Trophoblast cell (in vitro differentiated cells and primary cell): ENCODE data around the gene SLC22A24.
"Not testable (repeated sequence)": the region's sequence is repeated elsewhere in the genome, so short reads cannot be mapped to it uniquely, and the experiment has no call there.

Experiments used
- DNase-seq, 2 donors: peaks; one replicate each; pipeline ENCODE4 v3.0.0-alpha.2; 2016
- H2AFZ ChIP-seq: 2 replicates; pipeline ENCODE4 v1.6.1; 2013; ENCODE audit warnings: low read length, moderate library complexity, mild to moderate bottlenecking; ENCODE audit not compliant: insufficient read depth, poor library complexity
- H2AK5ac ChIP-seq: 2 replicates; pipeline ENCODE4 v1.6.1; 2013; ENCODE audit warnings: mild to moderate bottlenecking, low read length
- H2BK120ac ChIP-seq: 2 replicates; pipeline ENCODE4 v1.6.1; 2013; ENCODE audit warnings: low read length, mild to moderate bottlenecking, moderate library complexity; ENCODE audit not compliant: insufficient read depth, poor library complexity
- H2BK12ac ChIP-seq: 2 replicates; pipeline ENCODE4 v1.6.1; 2013; ENCODE audit warnings: mild to moderate bottlenecking, low read length, moderate library complexity
- H2BK5ac ChIP-seq: 2 replicates; pipeline ENCODE4 v1.6.1; 2013; ENCODE audit warnings: low read length, low read depth, moderate library complexity, mild to moderate bottlenecking; ENCODE audit not compliant: poor library complexity
- H3K14ac ChIP-seq: 2 replicates; pipeline ENCODE4 v1.6.1; 2013; ENCODE audit warnings: mild to moderate bottlenecking, low read length
- H3K18ac ChIP-seq: 2 replicates; pipeline ENCODE4 v1.6.1; 2013; ENCODE audit warnings: mild to moderate bottlenecking, low read length
- H3K23ac ChIP-seq: 2 replicates; pipeline ENCODE4 v1.6.1; 2013; ENCODE audit warnings: low read length
- H3K27ac ChIP-seq: 2 replicates; pipeline ENCODE4 v1.5.1; 2013; ENCODE audit warnings: low read depth, mild to moderate bottlenecking, inconsistent platforms, low read length, moderate library complexity
- H3K27me3 ChIP-seq: 2 replicates; pipeline ENCODE4 v1.6.1; 2013; ENCODE audit warnings: inconsistent platforms, mild to moderate bottlenecking, low read length, moderate library complexity; ENCODE audit not compliant: insufficient read depth
- H3K36me3 ChIP-seq, 2 experiments: 1 replicate in 1 of 2; 2 replicates in 1 of 2; pipeline ENCODE4 v1.6.1; 2013; ENCODE audit warnings: low read length in 2 of 2, mild to moderate bottlenecking in 2 of 2, moderate library complexity in 1 of 2; ENCODE audit not compliant: insufficient read depth in 2 of 2, control insufficient read depth in 1 of 2
- H3K4ac ChIP-seq: 2 replicates; pipeline ENCODE4 v1.6.1; 2013; ENCODE audit warnings: low read depth, mild to moderate bottlenecking, low read length, moderate library complexity
- H3K4me1 ChIP-seq, 2 experiments: 1 replicate in 1 of 2; 2 replicates in 1 of 2; pipeline ENCODE4 v1.6.1; 2013; ENCODE audit warnings: low read length in 2 of 2, mild to moderate bottlenecking in 2 of 2, moderate library complexity in 1 of 2; ENCODE audit not compliant: insufficient read depth in 2 of 2, control insufficient read depth in 1 of 2
- H3K4me2 ChIP-seq: 2 replicates; pipeline ENCODE4 v1.6.1; 2013; ENCODE audit warnings: inconsistent platforms, mild to moderate bottlenecking, low read length, moderate library complexity
- H3K4me3 ChIP-seq: 2 replicates; pipeline ENCODE4 v1.5.1; 2013; ENCODE audit warnings: mild to moderate bottlenecking, low read depth, low read length, inconsistent platforms
- H3K79me1 ChIP-seq: one replicate; pipeline ENCODE4 v1.6.1; 2013; ENCODE audit warnings: low read length
- H3K79me2 ChIP-seq: 2 replicates; pipeline ENCODE4 v1.6.1; 2013; ENCODE audit warnings: low read length, mild to moderate bottlenecking; ENCODE audit not compliant: control insufficient read depth, insufficient read depth, poor library complexity
- H3K9ac ChIP-seq: 2 replicates; pipeline ENCODE4 v1.6.1; 2013; ENCODE audit warnings: mild to moderate bottlenecking, low read length
- H3K9me3 ChIP-seq: 2 replicates; pipeline ENCODE4 v1.6.1; 2013; ENCODE audit warnings: low read depth, mild to moderate bottlenecking, control low read depth, inconsistent platforms, low read length; ENCODE audit not compliant: insufficient read depth
- H4K12ac ChIP-seq: 2 replicates; pipeline ENCODE4 v1.6.1; 2013; ENCODE audit warnings: low read depth, mild to moderate bottlenecking, low read length, moderate library complexity
- H4K8ac ChIP-seq: 2 replicates; pipeline ENCODE4 v1.6.1; 2013; ENCODE audit warnings: low read depth, mild to moderate bottlenecking, low read length, moderate library complexity
- H4K91ac ChIP-seq: one replicate; pipeline ENCODE4 v1.6.1; 2013; ENCODE audit warnings: low read depth, mild to moderate bottlenecking, low read length, moderate library complexity
- WGBS: extraction: QIAGEN DNeasy Blood & Tissue Kit; methylation state at CpG from one replicate; pipeline ENCODE4 v1.1.7; 2013; ENCODE audit warnings: missing lambda C conversion rate; ENCODE audit not compliant: insufficient read length, insufficient coverage; ENCODE audit errors: extremely low coverage; 5-methylcytosine and 5-hydroxymethylcytosine counted together

Gene SLC22A24

GRCh38 chr11:63132985-63133775 lies 10.8 kb downstream of the SLC22A24 start:
- no peak overlapping the region for H2BK5ac ChIP-seq
- H2BK12ac ChIP-seq = no peak overlapping the region
- no CpG with 5 or more reads among the region's 7 CpGs for WGBS
- no peak overlapping the region for H3K4ac ChIP-seq
- no peak for DNase-seq
- H3K79me1 ChIP-seq = no peaks in the 10 kb centered on the region
- H3K4me2 ChIP-seq = no peak overlapping the region
- no peaks in the 10 kb centered on the region for H3K4me1 ChIP-seq
- no peak overlapping the region for H3K18ac ChIP-seq
- H4K12ac ChIP-seq = no peak overlapping the region
- H4K8ac ChIP-seq = no peak overlapping the region
- no peak overlapping the region for H3K9ac ChIP-seq
- no peak overlapping the region for H3K4me3 ChIP-seq
- no peak overlapping the region for H3K23ac ChIP-seq
- no peak overlapping the region for H3K27ac ChIP-seq
- H3K9me3 ChIP-seq = no peaks in the 10 kb centered on the region
- H3K14ac ChIP-seq = no peak overlapping the region
- no peak overlapping the region for H4K91ac ChIP-seq
- H2BK120ac ChIP-seq = no peak overlapping the region
- no peaks in the 10 kb centered on the region for H3K79me2 ChIP-seq
- no peak overlapping the region for H2AFZ ChIP-seq
- H3K36me3 ChIP-seq = no peaks in the 10 kb centered on the region
- H2AK5ac ChIP-seq = no peak overlapping the region
- H3K27me3 ChIP-seq = no peaks in the 10 kb centered on the region

GRCh38 chr11:63099555-63099954 lies 44.5 kb downstream of the SLC22A24 start:
- no peak overlapping the region for H3K4me3 ChIP-seq
- H4K12ac ChIP-seq = no peak overlapping the region
- no peak overlapping the region for H3K14ac ChIP-seq
- H3K9ac ChIP-seq = no peak overlapping the region
- no peak overlapping the region for H2BK12ac ChIP-seq
- peaks cover 4% of the 10 kb centered on the region for H3K9me3 ChIP-seq
- no peaks in the 10 kb centered on the region for H3K27me3 ChIP-seq
- H3K4me2 ChIP-seq = no peak overlapping the region
- no peak overlapping the region for H4K91ac ChIP-seq
- no peak overlapping the region for H2BK5ac ChIP-seq
- H3K18ac ChIP-seq = no peak overlapping the region
- no peaks in the 10 kb centered on the region for H3K36me3 ChIP-seq
- no peak overlapping the region for H2BK120ac ChIP-seq
- no peak overlapping the region for H3K27ac ChIP-seq
- H3K4me1 ChIP-seq = no peaks in the 10 kb centered on the region
- no peaks in the 10 kb centered on the region for H3K79me2 ChIP-seq
- H2AK5ac ChIP-seq = no peak overlapping the region
- no peak overlapping the region for H3K4ac ChIP-seq
- WGBS = no CpG with 5 or more reads among the region's 3 CpGs
- no peak overlapping the region for H3K23ac ChIP-seq
- no peaks in the 10 kb centered on the region for H3K79me1 ChIP-seq
- H2AFZ ChIP-seq = no peak overlapping the region
- no peak for DNase-seq
- no peak overlapping the region for H4K8ac ChIP-seq

- Histone ChIP-seq H2BK5ac (no peak overlapping the region), H3K79me1 (no peaks in the 10 kb centered on the region), H3K79me2 (no peaks in the 10 kb centered on the region), H2AK5ac (no peak overlapping the region), H3K23ac (no peak overlapping the region), H3K4me1 (no peaks in the 10 kb centered on the region), H3K36me3 (no peaks in the 10 kb centered on the region), H3K4me3 (no peak overlapping the region), H2BK12ac (no peak overlapping the region), H3K14ac (no peak overlapping the region), H3K18ac (no peak overlapping the region), H2BK120ac (no peak overlapping the region), H4K12ac (no peak overlapping the region), H2AFZ (no peak overlapping the region), H3K4me2 (no peak overlapping the region), H3K9ac (no peak overlapping the region), H3K9me3 (no peaks in the 10 kb centered on the region), H3K27me3 (no peaks in the 10 kb centered on the region), H3K4ac (no peak overlapping the region), H4K8ac (no peak overlapping the region), H3K27ac (no peak overlapping the region), H4K91ac (no peak overlapping the region)
- WGBS = no CpG with 5 or more reads among the region's 2 CpGs
- DNase-seq = no peak
Observed at GRCh38 chr11:63080682-63081081, 63.3 kb downstream of the SLC22A24 start.

- H3K4me2 ChIP-seq, H3K36me3 ChIP-seq, H3K4me3 ChIP-seq, H3K9me3 ChIP-seq, H3K18ac ChIP-seq, H3K23ac ChIP-seq, H2AK5ac ChIP-seq, H4K8ac ChIP-seq, DNase-seq, H3K14ac ChIP-seq, H4K12ac ChIP-seq, H3K27ac ChIP-seq, H3K9ac ChIP-seq, H2BK120ac ChIP-seq, H2AFZ ChIP-seq, H4K91ac ChIP-seq, H3K4me1 ChIP-seq, H2BK5ac ChIP-seq, H3K27me3 ChIP-seq, H2BK12ac ChIP-seq, H3K4ac ChIP-seq, H3K79me2 ChIP-seq, H3K79me1 ChIP-seq: not testable (repeated sequence)
- no CpG with 5 or more reads among the region's 1 CpG for WGBS
Observed at GRCh38 chr11:63046203-63046602, 97.8 kb downstream of the SLC22A24 start.
